Measurements from ENCODE around the gene MKNK1.

The MKNK1 gene

GRCh38 chr1:46596036-46596435 is 8.0 kb downstream of the MKNK1 start:
- TF ChIP-seq CTCF (IDR thresholded peaks at IDR 0.05; ENCODE audit: borderline replicate concordance, insufficient read depth, low read depth, low read length): no peak

GRCh38 chr1:46595127-46595526 is 8.9 kb downstream of the MKNK1 start:
- no peak overlapping the region for H3K4me3 ChIP-seq (ENCODE audit: low read depth, low read length)
- no peak for TF ChIP-seq CTCF (IDR thresholded peaks at IDR 0.05; ENCODE audit: borderline replicate concordance, insufficient read depth, low read depth, low read length)

More at GRCh38 chr1:46596036-46596435, 8.0 kb downstream of the MKNK1 start:
- H3K4me3 ChIP-seq (ENCODE audit: low read depth, low read length): no peak overlapping the region

- H3K4me3 ChIP-seq (ENCODE audit: low read depth, low read length): no peak overlapping the region
- TF ChIP-seq CTCF (IDR thresholded peaks at IDR 0.05; ENCODE audit: borderline replicate concordance, insufficient read depth, low read depth, low read length): no peak
Measured at GRCh38 chr1:46594063-46594462, 10.0 kb downstream of the MKNK1 start.

- no peak for TF ChIP-seq CTCF (IDR thresholded peaks at IDR 0.05; ENCODE audit: borderline replicate concordance, insufficient read depth, low read depth, low read length)
- no peak overlapping the region for H3K4me3 ChIP-seq (ENCODE audit: low read depth, low read length)
Measured at GRCh38 chr1:46592823-46593222, 11.2 kb downstream of the MKNK1 start.

GRCh38 chr1:46589529-46589928 is 14.5 kb downstream of the MKNK1 start:
- TF ChIP-seq CTCF (IDR thresholded peaks at IDR 0.05; ENCODE audit: borderline replicate concordance, insufficient read depth, low read depth, low read length): no peak
- no peak overlapping the region for H3K4me3 ChIP-seq (ENCODE audit: low read depth, low read length)

GRCh38 chr1:46587069-46587468 is 17.0 kb downstream of the MKNK1 start:
- H3K4me3 ChIP-seq (ENCODE audit: low read depth, low read length): no peak overlapping the region
- no peak for TF ChIP-seq CTCF (IDR thresholded peaks at IDR 0.05; ENCODE audit: borderline replicate concordance, insufficient read depth, low read depth, low read length)

GRCh38 chr1:46585312-46585938 is 18.6 kb downstream of the MKNK1 start:
- TF ChIP-seq CTCF (IDR thresholded peaks at IDR 0.05; ENCODE audit: borderline replicate concordance, insufficient read depth, low read depth, low read length): no peak

More at GRCh38 chr1:46585312-46585938, 18.6 kb downstream of the MKNK1 start:
- no peak overlapping the region for H3K4me3 ChIP-seq (ENCODE audit: low read depth, low read length)
